ENCODE data around the gene GTPBP10.

GTPBP10 gene

DNA sequence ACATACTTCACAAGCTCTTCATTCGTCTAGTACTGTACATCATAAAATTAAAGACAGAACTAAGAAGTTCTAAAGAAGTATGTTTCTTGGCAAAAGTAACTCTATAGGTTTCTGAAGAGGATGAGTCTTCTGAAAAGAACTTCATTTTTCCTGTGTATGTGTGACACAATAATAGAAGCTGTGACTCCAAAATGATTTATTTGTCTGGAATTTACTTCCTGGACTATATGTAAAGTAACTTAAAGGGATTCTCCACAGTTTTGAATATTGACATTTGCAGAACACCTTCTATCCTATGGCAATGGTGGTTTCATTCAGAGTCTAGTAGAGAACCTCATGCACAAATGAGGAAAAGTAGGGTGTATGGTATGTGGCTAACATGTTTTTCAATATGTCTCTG, 36.9 kb downstream of the GTPBP10 start:
- peak; percentile 40 for DNase-seq (ENCODE audit: low read depth)

DNA sequence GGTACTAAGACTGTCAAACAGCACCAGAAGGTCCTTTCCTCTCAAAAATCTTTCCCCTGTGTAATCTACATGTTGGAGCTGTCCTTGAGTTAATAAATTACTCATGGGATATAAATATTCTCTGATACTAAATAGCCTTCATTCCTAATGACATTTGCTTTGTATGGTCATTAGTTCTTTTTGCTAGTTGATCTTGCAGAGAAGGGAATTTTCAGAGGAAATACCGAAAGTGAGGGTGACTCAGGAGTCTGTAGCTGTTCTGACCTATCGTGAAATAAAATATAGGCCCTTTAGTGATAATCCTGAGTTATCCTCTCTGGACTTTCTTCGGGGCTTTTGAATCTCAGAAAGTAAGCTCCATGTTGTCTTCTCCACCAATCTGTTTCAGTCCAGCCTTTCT, 37.3 kb downstream of the GTPBP10 start:
- peak; percentile 36 for DNase-seq (ENCODE audit: low read depth)

DNA sequence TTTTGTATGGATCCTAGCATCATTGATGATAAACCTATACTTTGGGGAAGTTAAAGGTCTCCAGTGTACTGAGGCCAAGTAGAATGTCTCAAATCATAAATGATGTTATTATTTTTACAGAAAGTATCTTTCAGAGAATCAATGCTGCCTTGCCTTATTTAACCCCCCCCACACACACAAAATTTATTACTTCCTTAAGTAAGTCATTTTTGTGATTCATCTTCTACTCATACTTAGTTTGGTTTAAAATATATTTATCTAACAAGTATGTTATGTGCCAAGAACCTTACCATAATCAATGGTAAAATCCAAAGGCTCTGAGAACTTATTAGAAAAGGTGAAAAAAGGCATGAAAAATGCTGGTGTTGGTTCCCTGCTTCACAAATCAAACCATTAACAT, 37.9 kb downstream of the GTPBP10 start:
- DNase-seq (ENCODE audit: low read depth), result no peak

DNA sequence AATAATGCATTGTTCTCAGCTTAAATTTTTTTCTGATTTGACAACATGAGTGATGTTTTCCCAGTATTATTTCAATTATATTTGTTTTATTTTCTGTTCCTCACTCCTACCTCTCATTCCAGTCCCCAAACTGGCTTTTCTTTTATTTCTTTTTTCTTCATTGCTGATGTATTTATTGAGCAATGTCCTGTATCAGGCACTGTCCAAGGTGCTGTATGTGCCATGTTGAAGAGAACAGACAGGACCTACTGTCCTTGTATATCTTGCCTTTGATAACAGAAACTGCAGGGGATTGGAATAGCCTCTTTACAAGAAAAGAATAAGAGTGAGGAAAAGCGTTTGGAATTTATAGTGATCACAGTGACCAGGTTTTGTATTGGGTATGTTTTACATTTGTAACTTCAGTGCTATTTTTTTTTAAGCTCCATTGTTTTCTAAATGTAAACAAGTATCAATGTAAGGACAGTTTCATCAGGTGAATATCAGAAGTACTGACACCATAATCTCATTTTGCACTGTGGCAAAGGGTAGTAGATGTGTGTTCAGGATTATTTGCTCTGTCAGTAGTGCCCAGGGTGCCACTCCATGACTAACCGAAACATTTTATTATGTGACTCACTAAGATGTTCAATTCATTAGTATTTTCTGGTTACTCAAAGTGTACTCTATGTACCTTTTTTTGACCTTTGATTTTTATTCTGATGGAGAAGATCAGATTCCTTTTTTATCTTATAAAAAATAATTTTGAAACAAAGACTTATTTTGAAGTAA, 41.1 kb downstream of the GTPBP10 start:
- DNase-seq (ENCODE audit: low read depth), result peak; percentile 31

DNA sequence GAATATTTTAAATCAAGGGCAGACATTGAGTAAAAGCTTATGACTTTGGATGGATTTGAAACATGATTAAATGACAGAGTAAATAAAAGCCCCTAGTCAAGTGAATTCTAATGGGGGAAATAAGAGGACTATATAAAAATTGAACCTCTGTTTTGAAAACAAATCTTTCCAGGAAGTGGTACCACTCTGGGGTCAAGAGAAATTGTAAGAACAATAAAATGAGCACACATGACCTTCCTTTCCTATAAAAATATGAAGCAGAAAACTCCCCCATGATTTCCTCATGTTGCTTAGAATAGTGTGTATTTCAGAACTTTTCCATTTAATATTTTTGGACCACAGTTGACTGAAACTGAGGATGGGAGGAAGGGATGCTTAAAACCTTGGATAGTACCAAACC, 44.4 kb downstream of the GTPBP10 start:
- DNase-seq (ENCODE audit: low read depth), result no peak

DNA sequence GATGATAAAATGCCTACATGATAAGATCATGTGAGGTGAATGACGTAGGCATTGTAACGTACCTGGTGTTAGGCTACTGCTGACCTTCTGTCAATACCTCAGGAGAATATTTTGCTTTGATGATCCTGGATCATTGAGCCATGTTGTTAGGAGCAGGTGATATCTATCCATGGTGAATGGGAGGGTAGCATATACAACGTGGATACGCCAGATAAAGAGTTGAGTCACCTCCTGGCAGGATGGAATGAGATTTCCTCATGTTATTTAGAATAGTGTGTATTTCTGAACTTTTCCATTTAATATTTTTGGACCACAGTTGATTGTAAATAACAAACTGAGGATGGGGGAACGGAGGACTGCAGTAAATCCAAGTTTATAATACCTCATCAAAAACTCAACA, 45.0 kb downstream of the GTPBP10 start:
- DNase-seq (ENCODE audit: low read depth), result no peak

DNA sequence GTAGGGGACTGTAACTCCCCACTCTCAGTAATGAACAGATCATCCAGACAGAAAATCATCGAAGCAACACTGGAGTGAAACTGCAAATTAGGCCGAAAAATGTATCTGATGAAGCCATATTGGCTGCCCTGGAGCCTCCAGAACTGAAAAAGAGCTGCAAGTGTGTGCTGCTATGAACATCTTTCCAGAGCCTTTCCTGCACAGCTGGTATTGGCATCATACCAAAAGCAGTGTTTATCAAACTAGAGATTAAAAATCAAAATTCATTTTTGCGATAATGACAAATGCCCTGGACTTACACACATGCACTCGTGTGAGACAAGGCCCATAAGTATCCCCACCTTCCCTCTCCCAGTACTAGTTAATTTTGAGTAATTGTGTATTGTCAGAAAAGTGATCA, 49.9 kb downstream of the GTPBP10 start:
- DNase-seq (ENCODE audit: low read depth), result no peak

DNA sequence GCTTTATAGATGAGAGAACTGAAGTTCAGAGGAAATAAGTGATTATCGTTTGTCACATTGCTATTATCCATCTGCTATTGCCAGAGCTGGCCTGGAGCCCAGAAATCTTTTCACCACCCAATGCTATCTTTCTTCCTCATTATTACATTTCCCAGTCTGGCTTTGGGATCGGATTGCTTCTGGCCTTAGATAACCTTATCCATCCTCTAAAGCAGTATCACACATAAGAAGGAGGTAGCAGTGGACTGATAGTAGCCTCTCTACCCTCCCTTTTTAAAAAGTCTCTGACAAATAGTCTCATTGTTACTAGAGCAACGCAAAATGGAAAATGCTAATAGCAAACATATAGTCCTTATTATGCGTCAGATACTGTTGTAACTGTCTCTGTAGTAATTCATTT, 55.5 kb downstream of the GTPBP10 start:
- no peak for DNase-seq (ENCODE audit: low read depth)

DNA sequence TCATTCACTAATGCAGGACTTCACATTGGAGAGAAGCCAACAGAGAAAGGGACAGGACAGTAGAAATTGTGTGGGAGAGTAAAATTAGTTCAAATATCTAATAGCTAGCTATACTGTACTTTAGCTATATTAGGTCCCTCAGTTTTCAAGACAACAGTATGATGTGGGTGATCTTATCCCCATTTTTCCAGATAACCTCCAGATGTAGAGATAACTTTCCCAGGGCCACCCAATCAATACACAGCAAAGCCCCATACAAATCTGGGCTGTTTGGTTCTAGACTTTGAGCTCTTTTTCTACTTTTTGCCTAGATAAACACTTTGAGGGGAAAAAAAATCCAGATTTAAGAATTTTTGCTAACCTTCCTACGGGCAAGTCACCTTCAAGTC, 56.3 kb downstream of the GTPBP10 start:
- DNase-seq (ENCODE audit: low read depth), result no peak

DNA sequence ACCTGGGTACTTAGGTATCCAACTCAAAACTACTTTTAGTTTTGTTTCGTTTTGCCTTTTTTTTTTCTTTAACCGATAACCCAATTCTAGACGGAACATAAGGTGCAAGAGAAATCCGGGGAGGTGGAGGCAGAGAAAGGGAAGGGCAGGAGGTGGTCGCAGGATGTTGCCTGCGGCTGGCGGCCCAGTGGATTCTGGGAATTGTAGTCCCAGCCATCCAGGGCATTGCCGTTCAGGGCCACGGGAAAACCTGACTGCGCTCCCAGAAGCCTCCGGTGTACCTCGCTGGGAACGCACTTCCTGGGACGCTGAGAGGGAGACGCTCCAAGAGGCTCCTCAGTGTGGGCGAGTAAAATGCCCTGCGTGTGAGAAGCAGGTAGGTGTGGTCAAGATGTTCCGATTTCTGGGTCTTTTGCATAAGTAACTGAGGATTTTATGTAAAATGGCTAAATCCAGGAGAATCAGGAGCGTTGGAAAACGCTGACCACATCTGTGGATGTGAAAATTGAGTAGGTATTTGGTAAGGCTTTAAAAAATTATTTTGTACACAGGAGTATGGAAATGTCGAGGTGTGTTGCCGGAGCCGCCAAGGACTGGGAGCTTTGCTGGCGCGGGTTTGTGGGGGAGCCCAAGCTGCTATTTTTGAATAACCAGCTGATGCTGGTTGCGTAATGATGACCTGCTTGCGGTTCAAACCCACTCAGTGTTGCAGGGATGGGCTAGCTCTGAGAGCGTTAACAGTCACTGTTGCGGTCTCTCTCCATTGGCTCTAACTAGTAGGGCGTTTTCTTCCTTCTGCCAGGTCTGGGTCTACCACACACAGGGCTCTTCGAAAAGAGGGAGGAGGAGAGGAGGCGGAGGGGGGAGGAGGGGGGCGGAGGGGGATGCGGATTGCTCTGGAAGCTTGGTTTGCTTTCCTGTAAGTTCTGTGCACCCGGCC, 56.9 kb downstream of the GTPBP10 start, which contains the start of gene CLDN12:
Gene CLDN12 (plus strand): TSS at position 288 of the 940 bp plus-strand sequence. CDS start 9,216 bp downstream, outside the sequence.
- DNase-seq (ENCODE audit: low read depth), result peak; percentile 99

DNA sequence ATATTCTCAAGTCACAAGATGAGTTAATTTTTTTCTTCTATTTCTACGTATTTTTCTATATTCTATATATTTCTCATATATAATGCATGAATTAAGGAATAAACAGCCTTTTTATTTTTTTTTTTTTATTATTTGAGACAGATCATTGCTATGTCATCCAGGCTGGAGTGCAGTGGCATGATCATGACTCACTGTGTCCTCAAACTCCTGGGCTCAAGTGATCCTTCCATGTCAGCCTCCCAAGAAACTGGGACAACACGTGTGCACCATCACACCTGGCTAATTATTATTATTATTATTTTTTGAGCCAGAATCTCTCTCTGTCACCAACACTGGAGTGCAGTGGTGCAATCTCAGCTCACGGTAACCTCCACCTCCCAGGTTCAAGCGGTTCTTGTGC, 58.3 kb downstream of the GTPBP10 start:
- DNase-seq (ENCODE audit: low read depth), result no peak

DNA sequence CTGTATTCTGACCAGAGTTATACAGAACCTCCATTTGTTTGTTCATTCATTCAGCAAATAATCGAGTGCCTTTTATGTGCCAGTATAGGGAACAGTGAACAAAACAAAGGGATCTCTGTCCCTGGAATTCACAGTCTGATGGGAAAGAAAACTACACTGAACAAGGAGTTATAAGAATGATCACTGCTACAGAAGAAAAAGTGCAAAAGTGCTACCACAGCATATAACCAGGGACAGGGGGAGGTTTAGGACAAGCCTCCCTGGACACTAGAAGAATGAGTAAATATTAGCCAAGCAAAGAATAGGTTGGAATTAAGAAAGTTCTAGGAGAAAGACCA, 60.9 kb downstream of the GTPBP10 start:
- no peak for DNase-seq (ENCODE audit: low read depth)

DNA sequence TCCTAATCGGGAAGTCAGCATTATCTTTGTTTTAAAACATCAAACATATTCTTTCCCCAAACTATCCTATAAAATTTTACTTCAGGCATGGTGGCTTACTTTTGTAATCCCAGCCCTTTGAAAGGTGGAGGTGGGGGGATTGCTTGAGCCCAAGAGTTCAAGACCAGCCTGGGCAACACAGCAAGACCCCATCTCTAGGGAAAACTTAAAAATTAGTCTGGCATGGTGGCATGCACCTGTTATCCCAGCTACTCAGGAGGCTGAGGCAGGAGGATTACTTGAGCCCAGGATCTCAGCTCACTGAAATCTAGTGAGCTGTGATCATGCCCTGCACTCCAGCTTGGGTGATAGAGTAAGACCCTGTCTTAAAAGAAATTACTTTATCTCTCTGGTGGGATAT, 61.6 kb downstream of the GTPBP10 start:
- DNase-seq (ENCODE audit: low read depth), result no peak

DNA sequence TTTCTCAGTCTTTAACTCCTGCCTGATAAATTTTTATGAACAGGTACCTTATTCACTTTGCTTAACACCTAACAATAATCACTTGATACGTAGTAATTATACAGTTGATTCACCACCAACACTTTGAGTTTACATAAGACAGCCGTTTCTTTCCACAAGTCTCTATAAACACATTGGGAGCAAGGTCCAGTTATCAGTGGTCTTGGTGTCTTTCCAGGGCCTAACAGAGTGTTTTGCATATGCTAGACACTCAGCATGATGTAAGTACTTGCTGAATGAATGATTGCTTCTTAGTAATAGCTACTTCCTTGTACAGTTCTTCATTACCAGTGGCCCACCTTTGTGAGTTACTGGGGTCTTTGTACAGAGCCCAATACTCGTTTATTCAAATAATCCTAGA, 63.2 kb downstream of the GTPBP10 start:
- no peak for DNase-seq (ENCODE audit: low read depth)

DNA sequence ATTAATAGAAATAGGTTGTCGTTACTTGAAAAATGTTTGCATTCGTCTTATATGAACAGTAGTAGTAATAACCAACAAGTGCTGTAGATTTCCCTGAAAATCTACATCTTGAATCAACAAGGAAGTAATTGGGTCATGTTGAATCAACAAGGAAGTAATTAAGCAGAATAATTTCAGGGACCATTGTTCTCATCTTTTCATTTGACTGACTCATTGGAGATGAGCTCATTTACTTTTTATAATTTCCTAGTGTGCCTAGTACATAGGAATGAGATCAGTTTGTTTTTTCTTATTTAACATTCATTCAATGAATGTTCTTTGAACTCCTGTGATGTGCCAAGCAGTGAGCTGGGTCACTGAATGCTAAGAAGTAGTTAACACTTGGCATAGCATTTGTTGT, 65.0 kb downstream of the GTPBP10 start:
- DNase-seq (ENCODE audit: low read depth), result no peak

DNA sequence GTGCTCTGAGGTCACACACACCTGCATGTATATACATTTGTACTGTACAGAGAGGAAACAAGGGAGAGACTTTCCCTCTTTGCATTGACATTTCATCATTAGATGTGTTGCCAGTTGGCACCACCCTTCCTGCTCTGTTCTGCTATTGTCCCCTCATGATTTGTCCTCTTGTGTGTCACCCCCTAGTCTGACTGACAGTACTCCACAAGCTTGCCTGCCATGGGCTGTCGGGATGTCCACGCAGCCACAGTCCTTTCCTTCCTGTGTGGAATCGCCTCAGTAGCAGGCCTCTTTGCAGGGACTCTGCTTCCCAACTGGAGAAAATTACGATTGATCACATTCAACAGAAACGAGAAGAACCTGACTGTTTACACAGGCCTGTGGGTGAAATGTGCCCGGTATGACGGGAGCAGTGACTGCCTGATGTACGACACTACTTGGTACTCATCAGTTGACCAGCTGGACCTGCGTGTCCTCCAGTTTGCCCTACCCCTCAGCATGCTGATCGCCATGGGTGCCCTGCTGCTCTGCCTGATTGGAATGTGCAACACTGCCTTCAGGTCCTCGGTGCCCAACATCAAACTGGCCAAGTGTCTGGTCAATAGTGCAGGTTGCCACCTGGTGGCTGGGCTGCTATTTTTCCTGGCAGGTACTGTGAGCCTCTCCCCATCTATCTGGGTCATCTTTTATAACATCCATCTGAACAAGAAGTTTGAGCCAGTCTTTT, 66.1 kb downstream of the GTPBP10 start:
- DNase-seq (ENCODE audit: low read depth), result peak; percentile 8

DNA sequence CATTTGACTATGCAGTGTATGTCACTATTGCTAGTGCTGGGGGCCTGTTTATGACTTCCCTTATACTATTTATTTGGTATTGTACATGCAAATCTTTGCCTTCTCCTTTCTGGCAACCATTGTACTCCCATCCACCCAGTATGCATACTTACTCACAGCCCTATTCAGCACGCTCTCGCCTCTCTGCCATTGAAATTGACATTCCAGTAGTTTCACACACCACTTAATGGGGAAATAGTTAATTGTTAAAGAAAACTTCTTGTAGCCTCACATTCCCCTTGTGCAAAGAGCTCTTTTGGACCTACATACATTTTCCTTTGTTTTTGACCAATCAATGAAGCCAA, 66.6 kb downstream of the GTPBP10 start:
- DNase-seq (ENCODE audit: low read depth), result no peak

DNA sequence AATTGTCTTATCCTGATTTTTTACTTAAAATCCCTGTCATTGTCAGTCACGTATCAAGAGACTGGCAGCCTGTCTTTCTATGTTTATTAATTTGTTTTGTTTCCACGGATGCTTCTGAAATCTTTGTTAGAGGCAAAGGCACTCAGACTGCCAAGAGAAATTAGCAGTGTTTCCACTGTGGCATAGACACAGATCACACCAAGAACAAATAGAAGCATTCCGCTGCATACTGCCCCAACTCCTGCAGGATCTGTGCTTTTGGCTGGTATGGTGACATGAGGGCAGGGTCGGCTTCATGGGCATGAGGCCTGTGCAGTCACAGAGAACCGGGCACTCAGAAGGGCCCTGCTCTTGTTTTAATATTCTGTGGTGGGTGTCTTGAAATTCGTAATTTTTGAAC, 75.1 kb downstream of the GTPBP10 start:
- no peak for DNase-seq (ENCODE audit: low read depth)

DNA sequence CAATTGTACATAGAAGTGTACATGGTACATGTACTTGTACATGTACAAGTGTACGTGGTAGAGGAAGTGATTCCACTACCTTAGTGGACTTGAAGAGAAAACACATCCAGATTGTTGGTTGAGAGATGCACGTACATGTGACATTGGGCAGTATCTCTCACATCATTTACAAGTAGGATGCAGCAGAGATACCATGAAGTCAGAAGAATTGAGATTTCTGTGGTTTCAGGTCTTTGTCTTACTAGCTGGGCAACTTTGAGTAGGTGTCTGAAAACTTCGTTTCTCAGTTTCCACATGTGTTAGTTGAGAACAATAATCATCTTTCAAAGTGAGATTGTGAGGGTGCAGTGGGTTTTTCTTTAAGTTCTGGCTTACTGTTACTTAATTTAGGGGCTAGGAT, 78.2 kb downstream of the GTPBP10 start:
- no peak for DNase-seq (ENCODE audit: low read depth)

DNA sequence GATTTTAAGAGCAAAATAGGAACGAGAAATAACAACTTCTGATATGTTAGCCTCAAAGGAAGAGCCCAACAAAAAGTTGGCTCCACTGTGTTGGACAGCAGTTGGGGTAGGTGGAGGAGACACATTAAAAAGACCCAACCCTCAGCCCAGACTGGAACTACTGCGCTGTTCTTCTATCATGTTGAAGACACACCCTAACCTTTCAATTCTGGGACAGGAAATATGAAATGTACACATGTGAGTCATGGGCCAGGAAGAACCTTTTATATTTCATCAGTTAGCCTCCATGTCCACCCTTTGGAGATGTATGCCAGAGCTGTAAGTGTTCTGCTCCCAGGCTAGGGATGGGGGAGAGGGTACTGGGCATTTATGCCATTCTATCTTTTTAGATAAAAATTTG, 78.9 kb downstream of the GTPBP10 start:
- DNase-seq (ENCODE audit: low read depth), result no peak

DNA sequence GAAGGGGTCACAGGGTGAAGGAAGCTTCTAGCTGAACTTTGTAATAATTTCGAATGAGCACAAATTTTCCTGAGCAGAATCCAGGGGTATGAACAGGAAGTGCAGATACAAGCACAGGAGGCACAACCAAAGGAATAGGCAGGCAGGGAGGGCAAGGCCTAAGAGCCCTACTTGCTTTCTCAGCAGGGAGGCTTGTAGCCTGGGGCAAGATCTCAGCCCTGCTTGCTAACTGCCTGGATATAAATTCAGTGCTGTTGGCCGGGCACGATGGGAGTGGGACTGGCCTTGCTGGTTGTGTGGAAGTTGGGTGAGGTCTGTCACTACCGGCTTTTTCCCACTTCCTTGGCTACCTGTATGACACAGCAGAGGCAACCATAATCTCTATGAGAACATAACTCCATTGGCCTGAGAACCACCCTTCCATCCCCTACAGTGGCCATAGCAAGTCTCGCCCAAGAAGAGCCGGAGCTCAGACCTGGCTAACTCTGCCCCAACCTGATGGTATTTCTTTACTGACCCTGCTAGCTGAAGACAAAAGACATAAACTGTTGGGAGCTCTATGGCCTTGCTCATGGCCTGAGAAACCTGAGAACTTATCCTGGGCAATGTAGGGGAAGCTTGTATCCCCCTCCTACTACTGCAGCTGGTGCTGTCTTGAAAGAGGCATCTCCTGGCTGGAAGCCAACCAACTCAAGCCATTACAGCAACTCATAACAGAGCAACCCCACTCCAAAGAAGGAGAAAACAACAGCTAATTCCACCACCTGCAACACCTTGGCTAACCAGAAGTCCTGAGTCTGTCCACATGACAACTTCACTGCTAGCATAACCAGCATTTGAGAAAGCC, 84.3 kb downstream of the GTPBP10 start:
- DNase-seq (ENCODE audit: low read depth), result no peak

DNA sequence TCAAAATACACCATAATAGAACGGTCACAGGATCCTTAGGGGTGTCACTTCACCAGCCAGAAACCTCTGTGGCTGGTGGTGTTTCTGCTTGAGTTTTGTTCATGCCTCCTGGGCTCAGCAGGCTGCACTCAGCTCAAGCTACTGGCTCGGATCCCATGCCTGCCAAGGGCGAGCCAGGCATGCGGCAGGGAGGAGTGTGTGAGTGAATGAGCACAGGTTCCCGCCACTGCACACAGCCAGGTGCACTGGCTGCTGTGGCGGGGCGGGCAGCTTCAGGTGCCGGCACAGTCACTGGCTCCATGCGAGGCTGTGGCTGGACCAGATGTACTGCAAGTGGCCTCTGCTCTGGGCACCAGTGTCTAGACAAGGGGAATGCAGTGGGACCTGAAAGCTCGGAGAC, 86.2 kb downstream of the GTPBP10 start:
- no peak for DNase-seq (ENCODE audit: low read depth)
